CD4-positive, alpha-beta memory T cell (primary cell): ENCODE measurements around the gene CPS1. TPM values are rescaled to one million over a fixed set of nuclear protein-coding genes. Genes with fewer than 3 reads are reported as not detected.

Source experiments
- CTCF ChIA-PET: fragments of 350-600 bp; sonication (Branson Sonifier 250); formaldehyde crosslinking; loops from one replicate; lab custom pipeline; 2021; ENCODE audit warnings: inconsistent platforms; ENCODE audit not compliant: partially characterized antibody; lab: Charles Lee
- POLR2A ChIA-PET: fragments of 350-600 bp; sonication (Branson Sonifier 250); formaldehyde crosslinking; loops from one replicate; lab custom pipeline; 2021; ENCODE audit not compliant: partially characterized antibody; lab: Charles Lee
- DNase-seq, 5 donors: peaks; one replicate each; pipeline versions ENCODE4 v3.0.0 to v3.0.0-alpha.2; 2020 to 2022; ENCODE audit warnings: mixed read lengths in 1 of 5
- H3K27ac ChIP-seq: one replicate; pipeline ENCODE4 v1.7.0; 2013; ENCODE audit warnings: low read depth, low read length
- H3K27me3 ChIP-seq: 2 replicates; pipeline ENCODE4 v1.7.0; 2013; ENCODE audit warnings: mild to moderate bottlenecking, low read length, moderate library complexity; ENCODE audit not compliant: insufficient read depth
- H3K36me3 ChIP-seq: 2 replicates; pipeline ENCODE4 v1.7.0; 2013; ENCODE audit warnings: mild to moderate bottlenecking, low read length, moderate library complexity; ENCODE audit not compliant: insufficient read depth
- H3K4me1 ChIP-seq: 2 replicates; pipeline ENCODE4 v1.7.0; 2013; ENCODE audit warnings: mild to moderate bottlenecking, low read length, moderate library complexity; ENCODE audit not compliant: insufficient read depth
- H3K4me3 ChIP-seq, 2 donors: one replicate each; pipeline ENCODE4 v1.7.0; 2013; ENCODE audit warnings: low read length in 2 of 2, mild to moderate bottlenecking in 1 of 2
- H3K9me3 ChIP-seq, 2 donors: one replicate each; pipeline ENCODE4 v1.7.0; 2013; ENCODE audit warnings: low read length in 2 of 2, control low read depth in 1 of 2; ENCODE audit not compliant: control insufficient read depth in 1 of 2
- H3K27ac Mint-ChIP-seq, 7 donors: one replicate each; pipeline ENCODE4 v1.8.0; 2020 to 2021; ENCODE audit warnings: mixed read lengths in 7 of 7, mild to moderate bottlenecking in 6 of 7, inconsistent platforms in 3 of 7, moderate library complexity in 3 of 7
- H3K27me3 Mint-ChIP-seq, 2 donors: one replicate each; pipeline ENCODE4 v1.8.0; 2020 to 2021; ENCODE audit warnings: mixed read lengths in 2 of 2
- H3K36me3 Mint-ChIP-seq, 2 donors: one replicate each; pipeline ENCODE4 v1.8.0; 2020 to 2021; ENCODE audit warnings: mixed read lengths in 2 of 2, inconsistent platforms in 1 of 2, mild to moderate bottlenecking in 1 of 2
- H3K4me1 Mint-ChIP-seq, 4 donors: one replicate each; pipeline ENCODE4 v1.8.0; 2020 to 2021; ENCODE audit warnings: mixed read lengths in 4 of 4, mild to moderate bottlenecking in 1 of 4
- H3K4me3 Mint-ChIP-seq, 8 donors: one replicate each; pipeline ENCODE4 v1.8.0; 2020 to 2021; ENCODE audit warnings: mixed read lengths in 8 of 8, mild to moderate bottlenecking in 7 of 8, moderate library complexity in 6 of 8, inconsistent platforms in 3 of 8
- H3K9me3 Mint-ChIP-seq, 8 donors: one replicate each; pipeline ENCODE4 v1.8.0; 2020 to 2021; ENCODE audit warnings: mixed read lengths in 8 of 8, mild to moderate bottlenecking in 5 of 8, inconsistent platforms in 3 of 8, moderate library complexity in 1 of 8
- intact Hi-C: fragments of 100-400 bp; cut with micrococcal nuclease; formaldehyde crosslinking; loops from one replicate; pipeline ENCODE4 v1.15.1; 2023
- polyA plus RNA-seq, 2 donors: library from polyadenylated mRNA; unstranded; fragments of 300-500 nt; fragmentation: Illumina TruSeq; gene quantifications; one replicate each; pipeline ENCODE4 v1.2.3, GENCODE V29; 2021
- total RNA-seq, 2 experiments: library from RNA; stranded (reverse); gene quantifications; one replicate each; pipeline ENCODE4 v1.2.3, GENCODE V29; 2021

Gene CPS1
- total and polyA plus RNA-seq, 4 experiments from 2014 or later, result 0.44 TPM; not detected in 3

DNA sequence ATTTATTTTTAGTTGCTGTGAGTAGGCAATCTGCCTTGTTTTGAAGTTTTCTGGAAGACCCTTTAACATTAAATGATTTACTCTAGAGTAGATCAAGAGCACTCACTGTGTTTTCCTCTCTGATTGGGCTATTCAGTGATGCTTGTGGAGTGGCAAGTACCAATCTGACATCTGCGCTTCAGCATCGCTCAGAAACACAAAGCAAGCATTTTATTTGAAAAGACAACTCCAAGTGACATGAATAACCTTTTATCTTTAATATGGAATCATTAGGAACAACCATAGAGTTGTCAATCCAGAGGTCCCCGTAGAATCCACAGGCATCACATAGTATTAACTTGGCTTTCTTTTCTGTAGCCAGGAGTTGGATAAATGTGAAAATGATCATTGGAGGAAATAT is 114.7 kb downstream of the CPS1 start:
- Mint-ChIP-seq H3K9me3 (peaks cover 0 to 4% (median 0%) of the 10 kb centered on the region in 8 donors), H3K27me3 (no peaks in the 10 kb centered on the region), H3K4me1 (no peaks in the 10 kb centered on the region), H3K36me3 (no peaks in the 10 kb centered on the region), H3K27ac (no peak overlapping the region), H3K4me3 (no peak overlapping the region)
- Histone ChIP-seq H3K4me3 (no peak overlapping the region), H3K36me3 (no peaks in the 10 kb centered on the region), H3K27ac (no peak overlapping the region), H3K27me3 (no peaks in the 10 kb centered on the region), H3K9me3 (no peaks in the 10 kb centered on the region), H3K4me1 (no peaks in the 10 kb centered on the region)
- POLR2A ChIA-PET, result no interaction called here
- intact Hi-C loops, result no loop called here
- DNase-seq, result no peak
- CTCF ChIA-PET, result no interaction called here

DNA sequence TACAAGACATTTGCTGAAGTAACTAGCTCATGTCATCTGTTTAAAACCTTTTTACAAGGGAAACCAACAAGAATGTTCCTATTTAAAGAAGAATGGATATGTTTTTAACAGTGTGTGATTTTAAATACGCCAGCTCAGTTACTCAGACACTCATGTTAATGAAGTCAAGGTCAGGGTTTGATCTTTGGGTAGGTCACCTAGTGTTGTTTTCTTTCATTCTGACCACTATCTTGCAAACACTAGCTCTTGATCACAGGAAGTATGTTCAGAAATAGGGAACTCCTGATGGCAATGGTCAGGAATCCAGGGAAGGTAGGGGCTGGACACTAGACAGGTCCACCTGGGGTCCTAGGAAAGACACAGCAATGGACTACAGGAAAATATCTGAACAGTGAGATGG is 116.7 kb downstream of the CPS1 start:
- DNase-seq, result no peak
- Histone ChIP-seq H3K36me3 (no peaks in the 10 kb centered on the region), H3K27ac (no peak overlapping the region), H3K4me1 (no peaks in the 10 kb centered on the region), H3K9me3 (no peaks in the 10 kb centered on the region), H3K4me3 (no peak overlapping the region), H3K27me3 (no peaks in the 10 kb centered on the region)
- no peak overlapping the region for H3K4me3 Mint-ChIP-seq
- peaks cover 0 to 4% (median 0%) of the 10 kb centered on the region in 8 donors for H3K9me3 Mint-ChIP-seq
- no peaks in the 10 kb centered on the region for H3K27me3 Mint-ChIP-seq
- H3K36me3 Mint-ChIP-seq, result no peaks in the 10 kb centered on the region
- ChIA-PET CTCF (no interaction called here), POLR2A (no interaction called here)
- intact Hi-C loops, result no loop called here
- H3K4me1 Mint-ChIP-seq, result no peaks in the 10 kb centered on the region
- H3K27ac Mint-ChIP-seq, result no peak overlapping the region

DNA sequence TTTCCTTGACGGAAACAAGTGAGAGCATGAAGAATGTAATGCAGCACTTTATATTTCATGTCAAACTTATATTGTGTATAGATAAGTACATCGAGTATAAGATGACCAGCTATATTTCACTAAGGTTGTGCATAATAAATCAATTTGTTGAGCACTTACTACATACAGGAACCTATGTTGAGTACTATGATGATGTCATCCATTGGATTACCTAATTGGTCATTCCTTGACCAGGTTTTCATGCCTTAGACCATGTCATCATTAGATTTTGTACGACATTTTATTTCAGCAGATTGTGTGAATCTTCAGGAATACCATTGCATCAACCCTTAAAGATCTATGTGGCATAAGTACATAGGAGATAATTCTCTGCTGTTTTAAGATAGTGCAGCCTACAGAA is 119.7 kb downstream of the CPS1 start:
- CTCF ChIA-PET, result no interaction called here
- no peaks in the 10 kb centered on the region for H3K27me3 Mint-ChIP-seq

DNA sequence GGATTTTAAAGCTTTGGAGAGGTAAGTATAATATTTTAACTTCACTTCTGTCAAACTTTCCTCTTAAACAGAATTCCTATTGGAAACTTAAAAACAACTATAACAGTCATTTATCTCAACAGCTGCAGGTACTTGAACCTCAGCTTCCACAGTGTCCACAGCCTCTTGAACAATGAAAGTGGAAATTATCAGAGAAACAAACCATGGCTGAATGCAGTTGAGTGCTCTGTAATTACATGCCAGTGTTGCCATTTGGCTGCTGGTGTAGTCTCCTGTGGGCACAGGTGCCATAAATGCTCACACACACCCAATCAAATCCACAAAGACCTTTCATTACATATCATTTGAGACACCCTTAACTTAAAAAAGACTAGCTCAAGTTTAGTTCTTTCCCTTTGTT is 125.1 kb downstream of the CPS1 start:
- Mint-ChIP-seq H3K4me1 (no peaks in the 10 kb centered on the region), H3K36me3 (no peaks in the 10 kb centered on the region), H3K9me3 (peaks cover 0 to 2% (median 0%) of the 10 kb centered on the region in 8 donors), H3K27ac (no peak overlapping the region), H3K27me3 (peaks cover 0 to 1% of the 10 kb centered on the region in 2 donors), H3K4me3 (no peak overlapping the region)
- no peaks in the 10 kb centered on the region for H3K9me3 ChIP-seq
- no peak overlapping the region for H3K27ac ChIP-seq
- DNase-seq, result no peak
- H3K36me3 ChIP-seq, result no peaks in the 10 kb centered on the region
- H3K27me3 ChIP-seq, result no peaks in the 10 kb centered on the region
- intact Hi-C loops, result no loop called here
- H3K4me3 ChIP-seq, result no peak overlapping the region
- H3K4me1 ChIP-seq, result no peaks in the 10 kb centered on the region
- ChIA-PET POLR2A (no interaction called here), CTCF (no interaction called here)

More for the DNA sequence above, 119.7 kb downstream of the CPS1 start:
- H3K9me3 ChIP-seq, result no peaks in the 10 kb centered on the region
- Mint-ChIP-seq H3K9me3 (no peaks in the 10 kb centered on the region), H3K4me3 (no peak overlapping the region), H3K36me3 (no peaks in the 10 kb centered on the region), H3K4me1 (no peaks in the 10 kb centered on the region), H3K27ac (no peak overlapping the region)
- no peak for DNase-seq
- H3K4me1 ChIP-seq, result no peaks in the 10 kb centered on the region
- no peak overlapping the region for H3K27ac ChIP-seq
- H3K4me3 ChIP-seq, result no peak overlapping the region
- POLR2A ChIA-PET, result no interaction called here
- H3K27me3 ChIP-seq, result no peaks in the 10 kb centered on the region
- H3K36me3 ChIP-seq, result no peaks in the 10 kb centered on the region
- intact Hi-C loops, result no loop called here

DNA sequence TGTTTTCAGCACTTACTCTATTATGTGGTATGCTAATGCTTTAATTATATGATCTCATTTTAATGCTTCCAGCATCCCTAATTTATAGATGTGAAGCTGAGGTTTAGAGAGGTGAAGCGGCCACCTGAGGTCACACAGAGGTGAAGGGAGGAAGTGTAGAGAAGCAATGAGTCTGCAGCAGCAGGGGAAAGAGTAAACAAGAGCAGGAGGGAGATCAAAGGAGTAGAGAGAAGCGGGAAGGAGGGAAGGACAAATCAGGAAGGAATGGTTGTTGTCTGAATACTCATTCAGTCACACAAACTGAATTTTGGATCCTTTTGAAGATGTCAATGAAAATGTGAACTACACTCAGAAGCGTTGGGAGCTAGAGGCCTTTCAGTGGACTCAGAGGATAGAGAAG is 130.0 kb downstream of the CPS1 start:
- no peaks in the 10 kb centered on the region for H3K4me1 ChIP-seq
- H3K27ac Mint-ChIP-seq, result no peak overlapping the region
- H3K36me3 ChIP-seq, result no peaks in the 10 kb centered on the region
- POLR2A ChIA-PET, result no interaction called here
- no peaks in the 10 kb centered on the region for H3K9me3 ChIP-seq
- H3K27me3 ChIP-seq, result no peaks in the 10 kb centered on the region
- H3K4me1 Mint-ChIP-seq, result no peaks in the 10 kb centered on the region
- H3K9me3 Mint-ChIP-seq, result peaks cover 0 to 5% (median 0%) of the 10 kb centered on the region in 8 donors
- no peak for DNase-seq
- H3K27me3 Mint-ChIP-seq, result peaks cover 0 to 1% of the 10 kb centered on the region in 2 donors
- H3K36me3 Mint-ChIP-seq, result no peaks in the 10 kb centered on the region
- CTCF ChIA-PET, result no interaction called here
- H3K4me3 ChIP-seq, result no peak overlapping the region
- no peak overlapping the region for H3K4me3 Mint-ChIP-seq
- no peak overlapping the region for H3K27ac ChIP-seq
- intact Hi-C loops, result no loop called here

DNA sequence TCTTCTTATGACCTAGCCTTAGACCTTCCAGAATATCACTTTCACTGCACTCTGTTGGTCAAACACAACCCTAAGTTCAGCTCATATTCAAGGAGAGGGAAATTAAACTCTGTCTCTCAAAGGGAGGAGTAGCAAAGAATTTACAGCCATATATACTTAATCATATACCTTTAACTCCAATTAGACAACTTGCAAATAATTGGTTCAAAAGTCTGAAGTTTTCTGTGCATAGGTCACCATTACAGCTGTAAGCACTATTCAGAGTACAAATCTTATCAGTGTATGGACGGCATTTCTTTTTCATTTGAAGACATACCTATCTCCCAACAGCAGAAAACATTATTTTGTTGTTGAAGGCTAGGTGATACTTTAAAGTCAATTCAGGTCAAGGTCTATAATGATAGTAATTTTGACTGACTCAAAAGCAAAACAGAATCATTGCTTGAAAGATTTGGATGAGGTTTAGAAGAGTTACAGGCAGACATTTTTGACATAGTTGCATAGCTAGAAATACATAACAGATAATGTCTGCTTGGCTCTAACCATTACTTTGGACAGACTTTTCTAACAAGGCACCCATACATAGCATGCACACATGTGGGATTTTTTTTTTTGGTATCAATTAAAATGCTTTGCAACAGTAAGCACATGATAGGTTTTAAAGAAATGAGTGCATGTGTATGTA is 131.5 kb downstream of the CPS1 start:
- no peaks in the 10 kb centered on the region for H3K9me3 ChIP-seq
- H3K4me3 Mint-ChIP-seq, result no peak overlapping the region
- DNase-seq, result no peak
- intact Hi-C loops, result no loop called here
- no peaks in the 10 kb centered on the region for H3K4me1 ChIP-seq
- peaks cover 0 to 5% (median 0%) of the 10 kb centered on the region in 8 donors for H3K9me3 Mint-ChIP-seq
- H3K27ac ChIP-seq, result no peak overlapping the region
- no peak overlapping the region for H3K27ac Mint-ChIP-seq
- H3K27me3 Mint-ChIP-seq, result peaks cover 0 to 1% of the 10 kb centered on the region in 2 donors
- H3K4me1 Mint-ChIP-seq, result no peaks in the 10 kb centered on the region
- H3K36me3 Mint-ChIP-seq, result no peaks in the 10 kb centered on the region
- no peaks in the 10 kb centered on the region for H3K27me3 ChIP-seq
- ChIA-PET POLR2A (no interaction called here), CTCF (no interaction called here)
- no peaks in the 10 kb centered on the region for H3K36me3 ChIP-seq
- no peak overlapping the region for H3K4me3 ChIP-seq

DNA sequence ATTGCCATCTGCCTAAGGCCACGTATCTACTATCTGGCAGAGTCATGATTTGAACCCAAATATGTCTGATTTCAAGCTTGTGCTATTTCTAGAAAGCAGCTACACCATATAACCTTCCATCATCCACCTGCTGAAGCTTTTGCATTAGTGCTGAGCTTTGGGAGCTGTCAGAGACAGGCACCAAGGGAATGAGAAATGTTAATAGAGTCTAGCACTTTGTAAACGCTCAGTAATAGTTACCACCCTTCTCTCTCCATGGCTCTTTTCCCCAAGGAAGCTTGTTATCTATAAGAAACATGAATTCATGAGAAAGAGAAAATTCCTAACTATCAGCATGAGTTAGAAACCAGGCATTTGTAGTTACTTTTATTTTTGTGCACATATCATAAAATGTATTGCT is 151.5 kb downstream of the CPS1 start:
- H3K27ac ChIP-seq, result no peak overlapping the region
- H3K4me1 ChIP-seq, result no peaks in the 10 kb centered on the region
- H3K27ac Mint-ChIP-seq, result no peak overlapping the region
- H3K9me3 Mint-ChIP-seq, result peaks cover 0 to 2% (median 0%) of the 10 kb centered on the region in 8 donors
- DNase-seq, result no peak
- no peaks in the 10 kb centered on the region for H3K4me1 Mint-ChIP-seq
- H3K27me3 ChIP-seq, result no peaks in the 10 kb centered on the region
- POLR2A ChIA-PET, result no interaction called here
- no peaks in the 10 kb centered on the region for H3K36me3 Mint-ChIP-seq
- H3K4me3 Mint-ChIP-seq, result no peak overlapping the region
- no peak overlapping the region for H3K4me3 ChIP-seq
- H3K9me3 ChIP-seq, result no peaks in the 10 kb centered on the region
- H3K36me3 ChIP-seq, result no peaks in the 10 kb centered on the region
- intact Hi-C loops, result no loop called here
- peaks cover 0 to 2% of the 10 kb centered on the region in 2 donors for H3K27me3 Mint-ChIP-seq
- CTCF ChIA-PET, result no interaction called here
